HG03565 (cell line): ENCODE results near the gene MAGOH.
A peak's percentile ranks its signal among the peaks of the same experiment; 100 is the strongest.
"Not testable (repeated sequence)": the region's sequence is repeated elsewhere in the genome, so short reads cannot be mapped to it uniquely, and the experiment has no call there.

ENCODE experiments used
- ATAC-seq: cut with Tn5 transposase; IDR thresholded peaks from one replicate; pipeline ENCODE4 v1.9.1; 2021; ENCODE audit warnings: mild to moderate bottlenecking, moderate library complexity; ENCODE audit not compliant: unreplicated experiment

The MAGOH gene

DNA sequence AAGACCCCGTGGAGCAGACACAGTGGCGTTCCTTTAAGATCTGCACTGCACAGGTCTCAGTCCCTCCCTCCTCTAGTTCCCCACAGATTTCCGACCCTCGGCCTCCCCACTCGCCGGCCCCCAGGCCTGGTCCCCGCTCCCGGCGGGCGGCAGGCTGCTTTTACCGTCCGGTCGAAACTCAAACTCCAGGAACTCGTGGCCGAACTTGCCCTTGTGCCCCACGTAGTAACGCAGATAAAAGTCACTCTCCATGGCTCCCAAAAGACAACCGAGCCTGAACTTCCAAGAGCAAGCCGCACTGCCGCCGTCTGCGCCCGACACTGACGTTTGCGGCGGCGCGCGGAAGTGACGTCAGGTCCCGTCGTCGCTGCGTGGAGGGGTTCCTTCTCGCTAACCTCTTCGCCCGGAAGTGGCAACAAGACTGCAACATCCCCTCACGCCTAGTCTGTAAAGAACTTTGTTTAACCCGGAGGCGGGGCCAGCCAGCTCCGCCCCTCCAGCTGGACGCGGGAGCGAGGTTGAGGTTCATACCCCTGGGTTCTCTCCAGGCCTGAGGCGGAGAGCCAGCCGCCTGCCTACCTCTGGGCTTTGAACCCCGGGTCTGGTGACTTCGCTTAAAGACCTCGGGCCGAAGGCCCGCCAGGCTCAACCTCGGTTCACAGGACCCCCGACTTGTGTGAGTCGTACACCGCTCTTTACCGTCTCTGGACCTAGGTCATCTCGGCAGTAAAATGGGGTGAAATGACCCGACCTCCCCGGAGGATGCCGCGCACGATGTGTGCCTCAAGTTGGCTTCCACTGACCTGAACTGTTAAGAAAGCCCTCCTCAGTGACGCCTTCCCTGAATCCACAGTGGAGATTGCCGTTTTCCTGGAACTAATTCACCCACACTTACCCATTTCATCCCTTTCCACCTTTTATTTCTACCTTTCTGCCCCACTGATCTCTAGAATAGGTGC lies at the start of gene MAGOH:
MAGOH (minus strand) TSS at position 322 of the 959 bp plus-strand sequence; CDS start at position 252, 70 bp downstream.
- ATAC-seq, result peak; percentile 96

DNA sequence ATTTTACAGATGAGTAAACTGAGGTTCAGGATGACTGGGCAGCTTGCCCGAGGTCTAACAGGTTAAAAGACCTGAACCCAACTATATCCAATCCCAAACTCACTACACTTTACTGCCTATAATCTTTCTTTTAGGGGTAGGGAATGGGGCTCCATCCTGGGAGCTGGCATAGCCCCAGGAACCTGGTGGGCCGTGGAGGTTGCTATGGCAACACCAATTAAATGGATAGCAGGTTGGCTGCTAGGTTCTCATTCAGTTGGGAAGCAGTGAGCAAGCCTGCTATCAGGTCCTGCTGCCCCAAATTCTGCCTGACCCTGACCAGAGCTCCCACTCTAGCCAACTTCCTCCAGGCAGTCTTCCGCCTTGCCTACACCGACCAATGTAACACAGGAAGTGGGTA lies 48.6 kb upstream of the MAGOH start:
- ATAC-seq, result no peak

DNA sequence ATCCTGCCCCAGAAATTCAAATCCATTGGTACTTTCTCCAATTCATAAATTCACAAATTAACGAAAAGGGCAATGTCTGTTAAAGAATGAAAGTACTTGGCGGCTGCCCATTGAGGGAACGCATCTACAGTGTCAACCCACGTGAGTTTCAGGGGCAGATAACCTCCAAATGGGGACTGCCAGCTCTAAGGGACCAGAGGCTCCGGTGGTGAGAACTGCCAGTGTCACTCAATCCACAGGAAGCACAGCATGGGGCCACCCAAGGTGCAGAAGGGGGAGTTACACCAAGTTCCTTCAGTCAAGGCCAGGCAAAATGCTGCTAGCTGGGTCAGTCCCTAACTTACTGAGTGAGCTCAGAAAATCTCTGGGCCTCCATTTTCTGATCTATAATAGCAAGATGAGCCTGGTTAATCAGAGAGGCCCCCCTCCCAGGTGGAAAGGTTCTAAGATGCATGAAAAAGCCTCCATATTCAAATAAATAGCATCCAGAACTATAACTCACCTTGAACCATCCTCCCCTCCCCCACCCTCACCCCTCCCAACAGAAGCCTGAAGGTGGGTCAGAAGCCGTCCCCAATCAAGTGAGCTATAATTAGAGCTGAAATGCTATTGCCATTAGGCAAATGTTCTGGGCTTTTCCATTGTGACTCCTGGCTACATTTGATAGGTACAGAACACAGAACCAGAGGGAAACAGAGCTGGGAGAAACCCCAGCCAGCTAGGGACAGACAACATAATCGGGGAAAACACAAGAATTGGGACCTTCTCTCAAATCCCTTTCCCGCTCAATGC lies 47.8 kb upstream of the MAGOH start:
- ATAC-seq, result no peak

DNA sequence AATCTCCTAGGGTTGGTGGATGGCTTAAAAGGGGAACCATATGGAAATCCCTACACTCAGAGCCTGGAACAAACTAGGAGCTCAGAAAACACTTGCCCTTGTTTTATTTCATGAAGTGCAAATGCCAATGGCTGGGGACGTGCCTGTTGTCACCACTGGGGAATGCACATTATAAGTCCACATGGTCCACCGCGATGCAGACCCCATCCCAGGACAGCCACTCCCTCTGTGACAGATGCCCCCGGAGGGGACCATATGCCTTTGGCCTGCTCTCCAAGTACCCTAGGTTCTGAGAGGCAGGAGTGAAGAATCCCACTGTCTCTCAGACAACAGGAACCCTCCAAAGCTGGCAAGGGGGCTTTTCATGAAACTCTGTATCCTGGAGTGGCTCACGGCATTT lies 47.2 kb upstream of the MAGOH start:
- ATAC-seq, result no peak

DNA sequence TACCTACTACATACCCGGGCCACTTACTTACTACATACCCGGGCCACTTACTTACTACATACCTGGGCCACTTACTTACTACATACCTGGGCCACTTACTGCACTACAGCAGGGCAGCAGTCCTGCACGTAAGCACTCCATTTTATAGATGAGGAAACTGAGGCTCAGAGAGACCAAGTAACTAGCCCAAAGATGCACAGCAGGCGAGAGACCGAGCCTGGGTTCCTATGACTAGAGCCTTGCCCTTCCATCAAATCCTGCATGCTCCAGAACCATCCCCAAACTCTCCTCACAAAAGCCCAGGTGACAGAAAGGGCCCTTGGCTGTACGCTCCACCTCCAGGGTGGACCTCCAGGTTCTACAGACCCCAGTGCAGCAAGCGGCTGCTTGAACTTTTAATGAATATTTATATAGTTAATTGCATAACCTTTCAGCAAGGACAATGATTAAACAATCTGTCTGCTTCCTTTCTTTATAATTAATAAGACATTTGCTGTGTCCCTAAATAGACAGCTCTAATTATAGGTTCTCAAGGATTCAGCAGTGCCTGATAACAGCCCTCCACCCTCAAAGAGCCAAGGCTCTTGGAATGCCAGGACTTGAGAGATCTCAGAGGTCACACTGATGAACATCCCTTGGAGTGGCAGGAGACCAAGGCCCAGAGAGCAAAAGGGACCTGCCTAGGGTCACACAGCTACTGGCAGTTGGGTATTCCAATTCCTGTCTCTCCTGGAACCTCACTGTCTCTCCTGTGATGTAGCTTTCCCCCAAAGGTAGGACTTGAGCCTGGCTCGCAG lies 46.1 kb upstream of the MAGOH start:
- no peak for ATAC-seq

DNA sequence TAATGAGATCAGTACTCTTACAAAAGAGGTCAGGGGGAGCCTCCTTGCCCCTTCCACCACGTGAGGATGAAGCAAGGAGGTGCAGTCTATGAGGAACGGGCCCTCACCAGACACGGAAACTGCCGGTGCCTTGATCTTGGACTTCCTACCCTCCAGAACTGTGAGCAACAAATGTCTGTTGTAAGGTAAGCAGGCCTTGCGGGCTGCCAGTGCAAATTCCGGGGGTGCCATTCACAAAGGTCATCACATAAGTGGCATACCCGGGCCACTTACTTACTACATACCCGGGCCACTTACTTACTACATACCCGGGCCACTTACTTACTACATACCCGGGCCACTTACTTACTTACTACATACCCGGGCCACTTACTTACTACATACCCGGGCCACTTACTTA lies 44.8 kb upstream of the MAGOH start:
- ATAC-seq, result not testable (repeated sequence)

DNA sequence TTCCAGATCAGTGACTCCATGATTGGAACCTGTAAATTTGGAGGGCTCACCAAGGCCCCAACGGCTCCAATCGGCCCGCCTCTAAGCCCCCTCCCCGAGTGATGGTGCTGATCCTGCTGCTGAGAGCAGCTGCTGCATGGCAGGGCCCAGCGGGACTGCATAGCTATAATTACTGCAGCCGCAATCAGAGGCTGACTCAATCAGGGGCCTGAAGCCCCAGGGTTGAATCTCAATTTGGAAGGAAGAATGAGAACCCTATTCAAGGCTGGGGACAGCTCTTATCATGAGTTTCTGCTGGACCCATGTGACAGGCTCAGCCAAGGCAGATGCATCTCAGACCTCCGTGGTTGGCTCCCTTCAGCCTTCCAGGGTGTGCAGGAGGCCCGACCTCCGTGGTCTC lies 42.8 kb upstream of the MAGOH start:
- no peak for ATAC-seq

DNA sequence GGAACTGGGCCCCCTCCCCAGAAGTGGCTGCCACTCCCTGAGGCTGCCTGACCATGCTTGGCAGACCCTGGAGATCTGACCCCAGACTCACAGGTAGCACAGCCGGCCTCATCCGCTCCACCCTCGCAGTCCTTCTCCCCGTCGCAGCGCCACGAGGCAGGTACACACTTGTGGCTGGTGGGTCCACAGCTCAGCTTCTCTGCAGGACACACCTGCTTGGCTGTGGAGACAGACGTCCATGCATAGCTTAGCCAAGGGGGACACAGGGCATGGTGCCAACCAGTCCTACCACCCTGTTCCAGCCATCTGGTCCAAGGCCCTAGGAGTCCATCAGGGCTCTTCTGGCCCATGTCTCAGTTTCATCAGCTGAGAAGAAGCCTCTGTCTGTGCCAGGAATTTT lies 42.2 kb upstream of the MAGOH start:
- ATAC-seq, result no peak

DNA sequence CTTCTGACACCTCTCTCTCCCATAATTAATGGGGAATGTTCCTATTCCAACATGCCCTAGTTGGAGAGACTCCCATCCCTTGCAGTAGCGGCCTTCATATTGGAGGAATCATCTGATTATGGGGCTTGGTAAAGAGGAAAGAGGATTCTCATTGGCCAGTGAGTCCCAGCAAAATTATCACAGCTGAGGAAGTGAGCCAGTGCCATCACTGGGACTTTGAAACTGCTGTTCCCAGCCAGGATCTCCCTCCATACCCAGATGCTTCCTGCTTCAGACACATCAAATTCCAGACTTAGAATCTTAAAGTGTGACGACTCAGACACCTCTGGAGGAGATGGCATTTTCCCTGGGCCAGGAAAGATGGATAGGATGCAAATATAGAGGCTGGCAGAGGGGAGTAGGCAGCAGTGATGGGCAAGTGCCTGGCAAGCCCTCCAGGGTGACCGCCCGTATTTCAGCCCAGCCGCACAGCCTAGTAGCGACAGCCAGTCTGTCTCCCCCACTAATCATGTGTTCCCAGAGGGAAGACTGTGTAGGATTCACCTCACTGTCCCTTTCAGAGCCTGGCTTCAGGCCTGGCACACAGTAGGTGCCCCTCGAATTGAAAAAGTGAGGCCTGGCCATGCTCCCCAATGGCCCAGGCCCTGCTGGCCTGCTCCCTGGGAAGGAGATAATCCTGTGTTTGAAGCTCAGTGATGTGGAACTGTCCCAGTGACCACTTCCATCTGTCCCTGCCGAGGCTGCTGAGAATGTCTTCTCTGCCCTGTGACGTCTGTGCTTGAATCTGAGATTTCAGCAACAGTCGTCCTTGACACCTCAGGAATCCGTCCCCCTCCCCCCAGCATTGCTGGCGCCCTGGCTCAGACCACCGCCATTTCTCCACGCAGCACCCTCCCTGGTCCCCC lies 41.2 kb upstream of the MAGOH start:
- no peak for ATAC-seq

DNA sequence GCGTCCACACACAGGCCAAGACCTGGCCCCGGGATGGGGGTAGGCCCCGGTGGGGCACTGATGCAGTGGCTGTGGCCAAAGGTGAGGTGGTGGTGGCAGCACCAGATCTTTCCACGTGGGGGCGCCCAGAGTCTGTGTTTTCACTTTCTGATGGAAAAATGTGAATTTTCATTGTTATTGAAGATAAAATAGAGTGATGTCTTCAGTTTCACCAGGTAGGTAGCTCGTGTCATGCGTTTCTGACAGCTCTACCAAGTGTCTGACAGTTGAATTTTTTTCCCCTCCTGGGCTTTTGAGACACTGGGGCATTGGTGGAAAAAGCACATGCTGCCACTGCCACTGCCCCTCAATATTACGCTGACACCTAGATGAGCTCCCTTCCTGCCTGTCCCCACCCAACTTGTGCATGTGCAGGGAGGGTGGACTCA lies 40.0 kb upstream of the MAGOH start:
- ATAC-seq, result no peak

DNA sequence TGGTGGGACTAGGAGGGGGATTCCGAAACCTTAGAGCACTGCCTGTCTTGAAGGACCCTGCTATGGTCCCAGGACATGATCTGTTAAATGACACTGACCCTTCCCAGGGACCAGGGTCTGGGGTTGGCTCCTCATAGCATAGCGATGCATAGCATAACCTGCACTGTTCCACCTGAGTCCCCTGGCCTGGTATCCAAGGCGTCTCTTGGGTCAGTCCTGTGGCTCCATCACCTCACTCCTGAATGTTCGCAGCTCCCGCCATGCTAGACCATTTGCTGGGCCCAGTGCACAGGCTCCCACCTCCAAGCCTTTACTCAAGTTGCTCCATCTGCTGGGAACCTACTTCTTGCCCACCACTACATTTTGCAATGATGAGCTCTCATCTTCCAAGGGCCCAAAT lies 39.0 kb upstream of the MAGOH start:
- ATAC-seq, result no peak

DNA sequence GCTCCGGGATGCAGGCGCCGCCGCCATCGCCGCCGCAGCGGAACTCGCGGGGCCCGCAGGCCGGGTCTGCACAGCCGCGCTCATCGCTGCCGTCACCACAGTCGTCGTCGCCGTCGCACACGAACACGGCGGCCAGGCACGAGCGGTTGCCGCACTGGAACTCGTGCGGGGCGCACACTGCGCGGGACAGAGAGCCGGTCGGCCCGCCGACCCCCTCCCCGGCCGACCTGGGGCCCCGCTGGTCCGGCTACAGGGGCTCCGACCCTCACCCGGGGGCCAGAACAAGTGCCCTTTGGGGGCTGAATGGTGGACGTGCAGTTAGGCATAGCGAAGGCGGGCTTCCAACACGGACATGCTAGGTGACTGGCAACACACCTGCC lies 38.6 kb upstream of the MAGOH start:
- ATAC-seq, result no peak

DNA sequence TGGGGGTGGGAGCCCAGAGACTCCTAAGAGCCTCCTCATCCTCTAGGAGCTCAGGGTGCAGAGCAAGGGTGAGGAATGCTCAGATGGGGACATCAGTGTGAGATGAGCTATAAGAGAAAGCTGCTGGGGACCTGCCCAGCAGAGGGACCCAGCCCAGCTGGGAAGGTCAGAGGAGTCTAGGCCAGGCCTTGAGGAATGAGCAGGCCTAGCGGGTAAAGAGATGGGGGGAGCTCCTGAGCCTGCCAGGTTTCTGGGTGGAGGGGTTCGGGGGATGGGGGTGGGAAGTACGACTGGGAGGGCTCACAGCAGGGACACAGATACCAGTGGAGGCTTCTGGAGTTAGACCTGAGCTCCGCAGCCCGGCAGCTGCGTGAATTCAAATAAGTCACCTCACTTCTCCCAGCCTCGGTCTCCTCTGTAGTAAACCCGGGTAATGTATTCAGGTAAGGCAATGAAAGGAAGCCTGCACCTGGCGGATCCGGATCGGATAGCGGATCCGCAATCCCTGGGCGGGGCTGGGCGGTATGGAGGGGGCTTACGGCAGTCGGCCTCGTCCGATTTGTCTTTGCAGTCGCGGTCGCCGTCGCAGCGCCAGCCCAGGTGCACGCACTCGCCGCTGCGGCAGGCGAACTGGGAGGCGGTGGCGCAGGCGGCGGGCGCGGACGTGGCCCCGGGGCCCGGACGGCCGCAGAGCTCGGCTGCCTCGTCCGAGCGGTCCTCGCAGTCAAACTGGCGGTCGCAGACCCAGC lies 38.0 kb upstream of the MAGOH start:
- no peak for ATAC-seq

DNA sequence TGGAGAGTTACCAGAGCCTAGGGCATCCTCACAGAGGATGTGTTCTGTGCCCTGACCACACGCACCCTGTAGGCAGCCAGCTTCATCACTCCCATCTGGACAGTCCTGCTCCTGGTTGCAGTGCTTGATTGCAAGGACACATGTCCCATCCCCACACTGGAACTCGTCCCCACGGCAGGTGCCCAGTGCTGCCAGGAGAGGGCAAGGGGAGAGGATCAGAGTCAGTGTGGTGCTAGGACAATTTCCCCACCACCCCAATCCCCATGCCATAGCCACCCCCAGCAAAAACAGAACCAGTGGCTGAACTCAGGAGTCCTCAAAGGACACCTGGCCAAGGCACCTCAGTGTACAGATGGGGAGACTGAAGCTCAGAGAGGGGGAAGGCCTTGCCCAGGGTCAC lies 37.2 kb upstream of the MAGOH start:
- ATAC-seq, result no peak

DNA sequence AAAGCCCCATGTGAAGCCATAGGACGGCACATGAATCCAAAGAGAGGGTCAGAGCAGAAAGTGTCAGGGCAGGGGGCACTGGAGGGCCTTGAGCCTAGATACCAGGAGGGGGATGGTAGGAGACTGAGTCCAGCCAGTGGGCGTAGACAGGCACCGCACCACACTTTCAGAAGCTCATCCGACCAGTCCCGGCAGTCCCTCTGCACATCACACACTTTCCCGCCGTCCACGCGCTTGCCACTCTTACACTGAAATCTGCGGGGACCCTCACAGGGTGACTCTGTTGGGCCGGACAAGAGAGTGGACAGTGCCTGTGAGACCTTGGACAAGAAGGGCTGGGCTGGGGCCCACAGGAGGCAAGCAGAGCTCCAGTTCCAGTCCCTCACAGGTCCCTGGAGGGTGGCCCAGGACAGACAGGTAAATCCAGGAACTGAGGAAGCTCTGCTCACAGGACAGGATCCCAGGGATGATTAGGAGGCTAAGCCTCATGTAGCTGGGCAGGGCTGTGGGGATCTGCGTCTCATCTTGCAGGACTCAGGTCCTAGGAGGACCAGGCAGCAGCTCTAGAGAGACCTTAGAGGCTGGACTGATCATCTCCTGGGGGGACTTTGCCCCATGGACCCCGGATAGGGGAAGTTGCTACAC lies 36.3 kb upstream of the MAGOH start:
- no peak for ATAC-seq

DNA sequence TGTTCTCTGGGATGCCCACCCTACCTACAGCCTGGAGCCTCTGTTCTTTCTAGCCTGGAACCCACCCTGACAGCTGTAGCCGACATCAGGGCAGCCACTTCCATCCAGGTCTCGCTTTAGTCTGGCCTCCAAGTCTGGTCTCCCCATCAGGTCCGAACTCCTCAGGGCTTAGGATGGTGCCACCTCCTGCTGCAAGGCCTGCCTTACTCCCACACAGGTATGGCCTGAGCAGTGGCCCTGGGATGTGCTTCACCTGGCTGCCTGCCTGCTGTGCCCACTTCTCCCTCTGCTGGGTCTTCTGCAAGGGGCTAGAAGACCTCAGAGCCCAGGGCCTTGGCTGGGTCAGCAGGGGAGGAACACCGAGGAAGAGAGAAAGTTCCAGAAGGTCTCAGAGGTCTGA lies 35.7 kb upstream of the MAGOH start:
- ATAC-seq, result no peak

DNA sequence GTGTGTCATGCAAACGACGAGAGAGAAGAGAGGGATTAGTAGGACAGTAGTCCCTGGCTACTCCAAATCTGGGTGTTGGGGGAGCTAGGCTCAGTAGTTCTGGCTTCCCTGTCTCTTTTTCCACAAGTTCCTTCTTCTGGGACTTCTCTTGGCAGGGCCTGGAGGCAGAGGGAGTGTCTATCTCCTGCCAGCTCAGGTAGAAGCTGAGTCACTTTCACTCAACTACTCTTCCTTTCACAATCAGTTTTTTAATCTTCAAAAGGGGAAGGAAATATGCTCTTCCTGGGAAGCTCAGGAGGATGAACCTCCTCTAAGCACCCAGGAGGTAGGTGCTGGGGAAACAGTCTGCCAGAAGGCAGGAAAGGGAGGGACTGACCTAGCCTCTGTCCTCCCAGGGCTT lies 35.2 kb upstream of the MAGOH start:
- no peak for ATAC-seq

DNA sequence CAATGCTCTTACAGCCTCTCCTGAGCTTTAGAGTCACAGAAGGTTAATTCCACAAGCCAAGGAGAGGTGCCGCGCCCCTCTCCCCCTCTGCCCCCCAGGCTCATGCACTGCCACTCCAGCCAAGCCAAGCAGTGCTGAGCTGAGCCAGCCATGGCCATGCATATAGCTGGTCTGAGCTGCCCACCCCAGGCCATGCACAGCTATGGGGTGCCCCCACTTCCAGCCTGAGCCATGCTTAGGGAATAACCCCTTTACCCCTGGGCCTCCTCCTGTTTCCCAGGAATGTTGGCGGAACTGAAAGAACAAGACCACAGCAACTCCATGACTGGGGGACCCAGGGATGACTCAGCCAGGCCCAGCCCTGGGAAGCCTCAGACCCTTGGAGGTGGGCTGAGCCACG lies 34.0 kb upstream of the MAGOH start:
- ATAC-seq, result no peak
